K562 (cell line): ENCODE data around the gene ZNF692. TPM values are rescaled to one million over a fixed set of nuclear protein-coding genes. Genes with fewer than 3 reads are reported as not detected.
A peak's percentile ranks its signal among the peaks of the same experiment; 100 is the strongest.

Experiments
- BRD4 ChIP-seq: fragments of 200-600 bp; sonication (generic); IDR thresholded peaks from 2 replicates; pipeline ENCODE4 v1.6.1; 2017; ENCODE audit warnings: inconsistent platforms
- BRD9 ChIP-seq: fragments of 450-650 bp; IDR thresholded peaks from 2 replicates; pipeline ENCODE4 v1.6.1; 2018; ENCODE audit warnings: low read depth; ENCODE audit not compliant: partially characterized antibody
- DNMT1 ChIP-seq: fragments of 450-650 bp; IDR thresholded peaks from 2 replicates; pipeline ENCODE4 v1.6.1; 2016; ENCODE audit warnings: antibody characterized with exemption, mild to moderate bottlenecking
- ELF2 ChIP-seq: fragments of 250-450 bp; sonication (Bioruptor Pico); IDR thresholded peaks from 2 replicates; pipeline ENCODE4 v1.5.0; 2021; ENCODE audit warnings: mild to moderate bottlenecking
- ESRRA ChIP-seq: fragments of 450-650 bp; IDR thresholded peaks from 2 replicates; pipeline ENCODE4 v1.6.1; 2014; ENCODE audit warnings: low read depth, mild to moderate bottlenecking, moderate library complexity, borderline replicate concordance
- HDAC8 ChIP-seq: fragments of 450-650 bp; IDR thresholded peaks from 2 replicates; pipeline ENCODE4 v1.6.1; 2016; ENCODE audit warnings: mild to moderate bottlenecking, missing genetic modification characterization, moderate library complexity, missing compliant biosample characterization
- HNRNPH1 ChIP-seq: fragments of 200-400 bp; formaldehyde crosslinking; optimal IDR thresholded peaks from 2 replicates; pipeline ENCODE3; 2017; ENCODE audit warnings: low read depth, mild to moderate bottlenecking, low read length, moderate library complexity
- IFI16 ChIP-seq: fragments of 250-450 bp; sonication (Bioruptor Pico); IDR thresholded peaks from 2 replicates; pipeline ENCODE4 v2.1.2; 2022; ENCODE audit warnings: mild to moderate bottlenecking, inconsistent platforms
- KLF1 ChIP-seq: fragments of 450-650 bp; IDR thresholded peaks from 2 replicates; pipeline ENCODE4 v1.6.1; 2016; ENCODE audit warnings: missing genetic modification characterization, missing compliant biosample characterization
- KLF16 ChIP-seq: IDR thresholded peaks from 2 replicates; pipeline ENCODE4 v1.6.1; 2016; ENCODE audit warnings: antibody characterized with exemption
- NFIX ChIP-seq: fragments of 250-450 bp; sonication (Bioruptor Pico); IDR thresholded peaks from 2 replicates; pipeline ENCODE4 v1.4.0; 2020; ENCODE audit warnings: low read depth, mild to moderate bottlenecking, moderate library complexity
- POLR2H ChIP-seq: IDR thresholded peaks from 2 replicates; pipeline ENCODE4 v1.6.1; 2016; ENCODE audit warnings: missing genetic modification characterization, low read depth, mild to moderate bottlenecking, control low read depth, missing compliant biosample characterization, moderate library complexity
- PTBP1 ChIP-seq: fragments of 200-400 bp; formaldehyde crosslinking; IDR thresholded peaks from 2 replicates; pipeline ENCODE4 v1.6.1; 2017; ENCODE audit warnings: low read depth, low read length
- RBM22 ChIP-seq: fragments of 200-400 bp; formaldehyde crosslinking; IDR thresholded peaks from 2 replicates; pipeline ENCODE4 v1.6.1; 2018; ENCODE audit warnings: low read length, low read depth; ENCODE audit not compliant: poor library complexity, severe bottlenecking
- SRSF7 ChIP-seq: fragments of 200-400 bp; formaldehyde crosslinking; optimal IDR thresholded peaks from 2 replicates; pipeline ENCODE3; 2017; ENCODE audit warnings: mild to moderate bottlenecking, low read depth, low read length
- STAT5B ChIP-seq: fragments of 250-450 bp; sonication (Bioruptor Pico); IDR thresholded peaks from 2 replicates; pipeline ENCODE4 v1.8.0; 2021; ENCODE audit warnings: mild to moderate bottlenecking, inconsistent platforms
- TBL1XR1 ChIP-seq, 2 experiments: IDR thresholded peaks; 2 replicates each; pipeline ENCODE4 v1.6.1; 2012; ENCODE audit warnings: improper control_type of control experiment in 2 of 2, low read length in 2 of 2, mild to moderate bottlenecking in 1 of 2
- ZC3H4 ChIP-seq: sonication (generic); formaldehyde crosslinking; IDR thresholded peaks from 2 replicates; pipeline ENCODE4 v1.9.0; 2021; ENCODE audit warnings: missing genetic modification reagents, borderline replicate concordance
- ZNF197 ChIP-seq: fragments of 200-800 bp; sonication (Bioruptor generic); IDR thresholded peaks from 2 replicates; pipeline ENCODE4 v1.6.1; 2016; ENCODE audit warnings: low read depth, missing genetic modification characterization, missing compliant biosample characterization
- ZNF263 ChIP-seq: sonication (generic); formaldehyde crosslinking; IDR thresholded peaks from 2 replicates; pipeline ENCODE4 v1.8.0; 2022; ENCODE audit warnings: mild to moderate bottlenecking, missing genetic modification reagents, borderline replicate concordance
- ZNF696 ChIP-seq: fragments of 250-450 bp; sonication (Bioruptor Pico); conservative IDR thresholded peaks from 2 replicates; pipeline ENCODE4 v1.4.0; 2020; ENCODE audit warnings: mild to moderate bottlenecking, moderate library complexity
- ZNF717 ChIP-seq: fragments of 250-450 bp; sonication (Bioruptor Pico); IDR thresholded peaks from 2 replicates; pipeline ENCODE4 v1.5.0; 2021
- polyA plus RNA-seq, 8 experiments: library from polyadenylated mRNA; depleted of rRNA in 4 of 8; stranded (reverse) in 5 of 8; unstranded in 3 of 8; fragments of >200 nt; fragmentation: Nextera tagmentation in 2 of 8; fragmentation: Illumina TruSeq in 1 of 8; extraction: Ambion mirVana in 2 of 8; extraction: Trizol in 1 of 8; gene quantifications; 2 replicates each; pipeline versions ENCODE4 v1.2.1 to v1.2.3, GENCODE V29; 2011 to 2014; ENCODE audit warnings: inconsistent platforms in 1 of 8, missing spikeins in 1 of 8
- total RNA-seq, 7 experiments: library from RNA; depleted of rRNA in 6 of 7; stranded (reverse); fragments of >200 nt in 6 of 7; fragmentation: Illumina TruSeq in 2 of 7; extraction: Trizol in 2 of 7; gene quantifications; 2 replicates each; pipeline versions ENCODE4 v1.2.1 to v1.2.3, GENCODE V29; 2011 to 2021; ENCODE audit warnings: low replicate concordance in 1 of 7
- TF ChIP-seq, protein P1 (sequence below): fragments of 450-650 bp; formaldehyde crosslinking; IDR thresholded peaks from 2 replicates; pipeline ENCODE4 v1.4.0; 2020; ENCODE audit warnings: mild to moderate bottlenecking
- TF ChIP-seq, protein P2 (sequence below), 3 experiments: fragments of 200-800 bp in 1 of 3; sonication (Bioruptor generic) in 1 of 3; sonication (generic) in 1 of 3; formaldehyde crosslinking in 1 of 3; IDR thresholded peaks; 2 replicates each; pipeline versions ENCODE4 v1.6.1 to v1.8.0; 2016 to 2022; ENCODE audit warnings: mild to moderate bottlenecking in 2 of 3, missing compliant biosample characterization in 2 of 3, missing genetic modification characterization in 2 of 3, missing genetic modification reagents in 1 of 3
- TF ChIP-seq, protein P3 (sequence below): fragments of 250-450 bp; sonication (Bioruptor Pico); IDR thresholded peaks from 2 replicates; pipeline ENCODE4 v1.4.0; 2020; ENCODE audit warnings: mild to moderate bottlenecking

The ZNF692 gene
- total and polyA plus RNA-seq, 9 of the 15 experiments (the other 6 are each of a cell fraction or from before 2014, with no cell fraction given), result 8.4 to 143 (median 55.9) TPM

DNA sequence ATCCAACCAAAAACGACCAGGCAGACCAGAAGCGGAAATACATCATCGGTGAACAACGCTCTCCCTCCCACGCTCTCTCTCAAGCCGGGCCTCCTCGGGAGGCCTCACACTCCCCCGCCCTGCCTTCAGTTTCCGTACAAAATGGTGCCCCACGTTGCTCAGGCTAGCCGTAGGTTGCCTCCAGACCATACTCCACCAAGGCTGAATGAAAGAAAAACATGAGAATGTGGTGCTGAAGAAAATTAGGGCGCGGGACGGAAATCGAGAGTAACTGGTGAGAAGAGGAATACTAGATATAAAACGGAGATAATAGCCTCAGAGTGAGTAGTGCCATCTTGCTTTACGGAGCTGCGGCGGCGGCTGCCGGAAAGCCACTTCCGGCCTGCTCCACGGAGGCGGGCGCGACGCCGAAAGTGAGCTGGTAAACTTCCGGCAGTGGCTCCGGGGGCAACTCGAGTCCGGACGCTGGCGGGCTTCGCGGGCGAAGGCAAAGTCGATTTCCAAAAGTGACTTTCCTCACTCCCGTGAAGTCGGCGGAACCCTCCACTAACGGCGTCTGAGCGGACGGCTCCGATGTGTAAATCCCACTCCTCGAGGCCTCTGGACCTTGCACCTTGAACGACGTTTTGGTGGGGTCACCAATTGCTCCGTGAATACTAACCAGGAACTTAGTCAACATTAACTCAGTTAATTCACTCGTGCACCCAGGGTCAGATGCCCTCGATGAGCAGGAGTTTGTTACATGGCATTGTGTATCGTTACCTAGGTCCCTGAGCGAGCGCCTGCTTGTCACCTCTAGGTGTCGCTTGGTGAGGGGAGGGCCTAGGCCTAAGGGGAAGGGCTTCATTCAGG is 32.8 kb downstream of the ZNF692 start, which contains the start of gene SH3BP5L (continued):
- TF ChIP-seq ZC3H4 (CRISPR knock-in tag) (peak; percentile 63; the same call in 1 of the 2 replicates), POLR2H (peak; percentile 85), BRD9 (peak; percentile 84), SRSF7 (no peak), HNRNPH1 (no peak), ESRRA (peak; percentile 52; the same call in 1 of the 2 replicates), TBL1XR1 (IDR thresholded peaks at IDR 0.05; ENCODE audit: low read length in 2 of 2) (no peak; a peak in 1 of 4 replicates), KLF16 (peak; percentile 88), ZNF696 (CRISPR knock-in tag) (no peak), ZNF263 (CRISPR knock-in tag) (no peak), PTBP1 (no peak), KLF1 (tag) (no peak; the same call in 1 of the 2 replicates), BRD4 (peak; percentile 91; the same call in 1 of the 2 replicates), DNMT1 (no peak), RBM22 (no peak), HDAC8 (tag) (no peak), ZNF717 (no peak), NFIX (CRISPR knock-in tag) (no peak), STAT5B (no peak), IFI16 (CRISPR knock-in tag) (no peak), ZNF197 (CRISPR knock-in tag) (peak; percentile 97), ELF2 (CRISPR knock-in tag) (peak; percentile 14; the same call in 1 of the 2 replicates)
- TF ChIP-seq, protein P1, sequence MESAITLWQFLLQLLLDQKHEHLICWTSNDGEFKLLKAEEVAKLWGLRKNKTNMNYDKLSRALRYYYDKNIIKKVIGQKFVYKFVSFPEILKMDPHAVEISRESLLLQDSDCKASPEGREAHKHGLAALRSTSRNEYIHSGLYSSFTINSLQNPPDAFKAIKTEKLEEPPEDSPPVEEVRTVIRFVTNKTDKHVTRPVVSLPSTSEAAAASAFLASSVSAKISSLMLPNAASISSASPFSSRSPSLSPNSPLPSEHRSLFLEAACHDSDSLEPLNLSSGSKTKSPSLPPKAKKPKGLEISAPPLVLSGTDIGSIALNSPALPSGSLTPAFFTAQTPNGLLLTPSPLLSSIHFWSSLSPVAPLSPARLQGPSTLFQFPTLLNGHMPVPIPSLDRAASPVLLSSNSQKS (CRISPR knock-in tag), result no peak
- TF ChIP-seq, protein P2, sequence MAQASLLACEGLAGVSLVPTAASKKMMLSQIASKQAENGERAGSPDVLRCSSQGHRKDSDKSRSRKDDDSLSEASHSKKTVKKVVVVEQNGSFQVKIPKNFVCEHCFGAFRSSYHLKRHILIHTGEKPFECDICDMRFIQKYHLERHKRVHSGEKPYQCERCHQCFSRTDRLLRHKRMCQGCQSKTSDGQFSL (CRISPR knock-in tag; IDR thresholded peaks at IDR 0.05), result no peak
- TF ChIP-seq, protein P2 (tag; IDR thresholded peaks at IDR 0.05), result no peak; a peak in 1 of 4 replicates
- TF ChIP-seq, protein P3, sequence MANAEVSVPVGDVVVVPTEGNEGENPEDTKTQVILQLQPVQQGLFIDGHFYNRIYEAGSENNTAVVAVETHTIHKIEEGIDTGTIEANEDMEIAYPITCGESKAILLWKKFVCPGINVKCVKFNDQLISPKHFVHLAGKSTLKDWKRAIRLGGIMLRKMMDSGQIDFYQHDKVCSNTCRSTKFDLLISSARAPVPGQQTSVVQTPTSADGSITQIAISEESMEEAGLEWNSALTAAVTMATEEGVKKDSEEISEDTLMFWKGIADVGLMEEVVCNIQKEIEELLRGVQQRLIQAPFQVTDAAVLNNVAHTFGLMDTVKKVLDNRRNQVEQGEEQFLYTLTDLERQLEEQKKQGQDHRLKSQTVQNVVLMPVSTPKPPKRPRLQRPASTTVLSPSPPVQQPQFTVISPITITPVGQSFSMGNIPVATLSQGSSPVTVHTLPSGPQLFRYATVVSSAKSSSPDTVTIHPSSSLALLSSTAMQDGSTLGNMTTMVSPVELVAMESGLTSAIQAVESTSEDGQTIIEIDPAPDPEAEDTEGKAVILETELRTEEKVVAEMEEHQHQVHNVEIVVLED, result peak; percentile 13; the same call in 1 of the 2 replicates
